Left hindlimb (tissue), 1 donor: Measurements from ENCODE around the gene CLASRP.

Experiments used
- DNase-seq: peaks from one replicate; pipeline ENCODE4 v3.0.0-alpha.2; 2018

The CLASRP gene

GRCh38 chr19:45023048-45023447 is 15.8 kb upstream of the CLASRP start:
- no peak for DNase-seq

- DNase-seq = no peak
Measured at GRCh38 chr19:45025264-45025663, 13.6 kb upstream of the CLASRP start.

GRCh38 chr19:45027371-45027770 is 11.5 kb upstream of the CLASRP start:
- no peak for DNase-seq

DNA sequence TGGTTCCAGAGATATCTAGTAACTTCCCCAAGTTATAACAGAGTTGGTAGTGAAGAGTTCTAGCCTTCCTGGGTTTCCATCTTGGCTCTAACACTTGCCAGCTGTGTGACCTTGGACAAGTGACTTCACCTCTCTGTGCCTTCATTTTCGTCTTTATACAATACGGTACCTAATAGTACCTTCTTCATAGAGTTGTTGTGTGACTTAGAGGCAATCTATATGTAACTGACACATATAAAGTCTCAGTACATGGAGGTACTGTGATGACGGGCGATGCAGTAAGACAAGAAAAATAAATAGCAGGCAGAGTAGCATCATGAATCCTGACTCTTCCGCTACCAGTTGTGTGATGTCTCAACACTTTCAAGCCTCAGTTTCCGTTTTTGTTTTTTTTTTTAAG is 8.0 kb upstream of the CLASRP start:
- DNase-seq = no peak

DNA sequence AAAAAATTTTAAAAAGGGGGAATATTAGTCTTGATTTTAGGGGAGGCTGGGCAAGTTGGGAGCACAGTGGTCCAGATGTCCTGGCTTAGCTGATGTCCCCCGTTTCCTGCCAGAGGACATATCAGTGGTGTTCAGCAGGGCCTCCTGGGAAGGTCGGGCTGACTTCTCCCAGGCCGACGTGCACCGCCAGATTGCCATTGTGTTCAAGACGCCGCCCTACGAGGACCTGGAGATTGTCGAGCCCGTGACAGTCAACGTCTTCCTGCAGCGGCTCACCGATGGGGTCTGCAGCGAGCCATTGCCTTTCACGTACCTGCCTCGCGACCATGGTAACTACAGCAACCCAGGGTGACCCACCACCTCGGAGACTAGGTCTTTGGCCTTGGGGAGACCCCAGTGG is 6.4 kb upstream of the CLASRP start:
- DNase-seq = no peak

DNA sequence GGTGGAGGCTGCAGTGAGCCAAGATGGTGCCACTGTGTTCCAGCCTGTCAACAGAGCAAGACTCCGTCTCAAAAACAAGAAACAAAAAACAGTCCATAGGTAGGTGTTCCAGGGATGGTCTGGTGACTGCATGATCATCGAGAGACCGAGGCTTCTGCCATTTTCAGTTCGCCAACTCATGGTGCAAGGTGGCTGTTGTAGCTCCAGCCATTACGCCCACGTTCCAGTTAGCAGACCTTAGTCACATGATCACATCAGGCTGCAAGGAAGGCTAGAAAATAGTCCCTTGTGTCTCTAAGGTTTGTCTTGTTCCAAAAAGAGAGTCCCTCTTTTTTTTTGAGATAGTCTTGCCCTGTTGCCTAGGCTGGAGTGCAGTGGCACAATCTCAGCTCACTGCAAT is 3.1 kb upstream of the CLASRP start:
- DNase-seq = no peak

GRCh38 chr19:45037393-45038169 is 1.3 kb upstream of the CLASRP start:
- no peak for DNase-seq

DNA sequence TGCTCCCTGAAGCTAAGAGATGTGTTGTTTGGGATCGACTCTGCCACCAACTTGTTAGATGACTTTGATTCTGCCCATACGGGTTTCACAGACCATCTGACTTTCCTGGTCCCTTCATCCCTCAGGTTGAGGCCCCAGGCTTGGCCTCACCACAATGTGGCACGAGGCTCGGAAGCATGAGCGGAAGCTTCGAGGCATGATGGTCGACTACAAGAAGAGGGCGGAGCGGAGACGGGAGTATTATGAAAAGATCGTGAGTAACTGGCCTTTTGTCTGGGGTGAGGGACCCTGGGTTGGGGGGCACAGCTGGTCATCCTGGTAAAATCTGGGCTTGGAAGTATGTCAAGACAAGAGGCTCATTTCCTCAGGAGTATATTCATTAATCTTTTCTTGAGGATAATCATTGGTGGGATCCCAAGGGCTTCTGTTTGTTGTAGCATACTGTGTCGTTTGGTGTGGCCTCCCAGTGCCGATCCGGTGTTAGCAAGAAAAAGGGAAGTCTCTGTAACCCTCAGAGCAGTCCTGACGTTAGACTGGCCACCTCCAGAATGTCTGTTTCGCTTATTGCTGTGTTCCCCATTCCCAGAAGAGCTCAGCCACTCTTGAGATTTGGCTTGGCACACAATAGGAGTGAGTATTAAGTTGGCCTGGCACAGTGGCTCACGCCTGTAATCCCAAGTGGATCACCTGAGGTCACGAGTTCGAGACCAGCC is 1.4 kb downstream of the CLASRP start:
- DNase-seq = no peak

- no peak for DNase-seq
Measured at GRCh38 chr19:45041125-45041524, 2.3 kb downstream of the CLASRP start.

- DNase-seq = no peak
Measured at GRCh38 chr19:45045671-45046353, 7.0 kb downstream of the CLASRP start.

GRCh38 chr19:45046355-45046754 is 7.5 kb downstream of the CLASRP start:
- no peak for DNase-seq

- no peak for DNase-seq
Measured at GRCh38 chr19:45047188-45047797, 8.4 kb downstream of the CLASRP start.

GRCh38 chr19:45049073-45049736 is 10.4 kb downstream of the CLASRP start:
- DNase-seq = no peak

GRCh38 chr19:45050036-45050435 is 11.2 kb downstream of the CLASRP start:
- DNase-seq = no peak

- no peak for DNase-seq
Measured at GRCh38 chr19:45051929-45052579, 13.2 kb downstream of the CLASRP start.

GRCh38 chr19:45056831-45057230 is 18.0 kb downstream of the CLASRP start:
- no peak for DNase-seq

DNA sequence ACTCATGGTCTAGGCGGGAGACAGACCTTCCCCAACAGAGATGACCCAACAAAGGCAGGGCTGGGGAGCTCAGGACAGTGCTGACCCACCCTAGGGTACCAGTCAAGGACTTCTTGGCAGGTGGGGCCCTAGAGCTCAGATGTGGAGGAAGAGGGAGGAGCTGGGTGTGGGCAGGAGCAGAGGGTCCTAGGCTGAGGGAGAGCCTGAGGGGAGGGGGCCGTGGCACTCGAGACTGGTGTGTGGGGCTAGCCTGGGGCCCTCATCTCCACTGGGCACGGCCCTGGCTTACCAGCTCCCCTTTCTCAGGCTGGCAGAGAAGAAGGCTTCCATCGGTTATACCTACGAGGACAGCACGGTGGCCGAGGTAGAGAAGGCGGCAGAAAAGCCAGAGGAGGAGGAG is 18.6 kb downstream of the CLASRP start:
- DNase-seq = no peak

DNA sequence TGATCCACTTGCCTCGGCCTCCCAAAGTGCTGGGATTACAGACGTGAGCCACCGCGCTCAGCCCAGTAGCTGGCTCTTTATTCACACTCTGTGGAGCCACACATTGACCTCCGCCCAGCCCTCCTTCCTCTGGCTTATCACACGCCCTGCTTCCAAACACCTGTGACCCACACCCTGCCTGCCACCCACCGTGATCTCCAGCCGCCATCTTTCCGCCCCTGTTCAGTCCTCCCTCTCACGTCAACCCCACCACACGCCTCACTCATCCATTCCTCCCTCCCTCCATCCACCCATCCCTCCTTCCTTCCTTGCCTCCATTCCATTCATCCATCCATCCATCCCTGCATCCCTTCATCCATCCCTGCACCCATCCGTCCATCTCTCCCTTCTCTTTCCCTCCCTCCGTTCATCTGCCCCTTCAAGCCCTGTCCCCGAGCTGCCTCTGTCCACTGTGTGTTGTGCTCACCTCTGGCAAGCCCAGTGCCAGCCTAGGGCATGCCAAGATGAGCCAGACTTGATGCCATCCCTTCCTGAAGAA is 19.8 kb downstream of the CLASRP start:
- no peak for DNase-seq

GRCh38 chr19:45059258-45059965 is 20.6 kb downstream of the CLASRP start:
- DNase-seq = no peak

DNA sequence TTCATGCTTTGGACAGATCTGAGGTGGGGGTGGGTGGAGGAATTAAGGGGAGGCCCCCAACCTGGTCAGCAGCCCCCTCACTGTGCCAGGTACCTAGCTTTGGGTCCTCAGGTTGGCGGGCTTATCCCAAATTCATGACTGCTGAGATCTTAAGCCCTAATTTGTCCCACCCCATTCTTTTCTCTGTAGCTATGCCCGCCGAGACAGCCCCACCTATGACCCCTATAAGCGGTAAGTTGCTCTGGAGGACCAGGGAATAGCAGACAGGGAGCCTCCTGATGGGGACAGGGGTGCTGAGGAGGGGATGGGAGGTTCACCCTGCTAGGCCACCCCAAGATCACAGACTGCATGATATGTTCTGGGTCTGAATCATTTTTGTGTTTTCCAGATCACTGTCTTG is 23.1 kb downstream of the CLASRP start:
- no peak for DNase-seq
